Left lung (tissue), 10 donors: Measurements from ENCODE around the gene LRRC14B. TPM values are rescaled to one million over a fixed set of nuclear protein-coding genes. Genes with fewer than 3 reads are reported as not detected.

Experiments
- ATAC-seq: fragments of 200-7000 bp; cut with Tn5 transposase; one replicate; pipeline ENCODE4 v1.9.1; 2020; ENCODE audit warnings: moderate library complexity
- DNase-seq, 4 donors: peaks; one replicate each; pipeline ENCODE4 v3.0.0-alpha.2; 2013 to 2020
- H3K27ac ChIP-seq, 2 donors: fragments of 200-600 bp; sonication (generic) in 1 of 2; one replicate each; pipeline versions ENCODE4 v1.5.0 to v1.8.0; 2020 to 2021
- H3K27me3 ChIP-seq, 2 donors: fragments of 200-600 bp; sonication (generic) in 1 of 2; one replicate each; pipeline versions ENCODE4 v1.5.0 to v1.8.0; 2020 to 2021
- H3K36me3 ChIP-seq, 2 donors: fragments of 200-600 bp; sonication (generic) in 1 of 2; one replicate each; pipeline versions ENCODE4 v1.5.0 to v1.8.0; 2020 to 2021
- H3K4me1 ChIP-seq, 2 donors: fragments of 200-600 bp; one replicate each; pipeline ENCODE4 v1.8.0; 2021
- H3K4me3 ChIP-seq, 2 donors: fragments of 200-600 bp; sonication (generic) in 1 of 2; one replicate each; pipeline versions ENCODE4 v1.5.0 to v1.8.0; 2020 to 2021; ENCODE audit warnings: mild to moderate bottlenecking in 1 of 2
- H3K9me3 ChIP-seq, 2 donors: fragments of 200-600 bp; sonication (generic) in 1 of 2; one replicate each; pipeline versions ENCODE4 v1.5.0 to v1.8.0; 2020 to 2021
- intact Hi-C, 2 donors: fragments of 100-400 bp; cut with DNase I; formaldehyde crosslinking; loops; one replicate each; pipeline versions ENCODE4 v1.11.2 to v1.14.2; 2022
- polyA plus RNA-seq, 6 donors: library from polyadenylated mRNA; unstranded; fragments of 120-200 nt; gene quantifications; one replicate each; pipeline ENCODE4 v1.2.1, GENCODE V29; 2013; ENCODE audit not compliant: insufficient read length in 6 of 6
- total RNA-seq, 2 donors: library from RNA; stranded (reverse); fragmentation: NEBNext Ultra II Directional; extraction: Animal tissue kit (Norgen Biotek cat#: 25700); gene quantifications; one replicate each; pipeline ENCODE4 v1.2.1, GENCODE V29; 2021
- TF ChIP-seq, protein P1 (sequence below), 2 donors: fragments of 200-600 bp; sonication (generic) in 1 of 2; IDR thresholded peaks; one replicate each; pipeline versions ENCODE4 v1.5.0 to v1.8.0; 2021; ENCODE audit warnings: antibody characterized with exemption in 2 of 2
- donor health status: DM: no; HTN: yes; CAD: no.
- donor health status: DM: no; HTN: no; CAD: no.

Gene LRRC14B
- total and polyA plus RNA-seq, 8 donors: 0.08 to 0.14 (median 0.11) TPM; not detected in 3

GRCh38 chr5:174876-175465 lies 16.3 kb upstream of the LRRC14B start:
- DNase-seq (peak in 1 of 4 donors; percentile 53), ATAC-seq (no peak)
- intact Hi-C loops: no loop called here
- H3K9me3 ChIP-seq: no peaks in the 10 kb centered on the region
- H3K4me1 ChIP-seq: no peaks in the 10 kb centered on the region
- H3K27ac ChIP-seq: no peak overlapping the region
- H3K36me3 ChIP-seq: no peaks in the 10 kb centered on the region
- H3K4me3 ChIP-seq: no peak overlapping the region
- H3K27me3 ChIP-seq: no peaks in the 10 kb centered on the region
- TF ChIP-seq, protein P1, sequence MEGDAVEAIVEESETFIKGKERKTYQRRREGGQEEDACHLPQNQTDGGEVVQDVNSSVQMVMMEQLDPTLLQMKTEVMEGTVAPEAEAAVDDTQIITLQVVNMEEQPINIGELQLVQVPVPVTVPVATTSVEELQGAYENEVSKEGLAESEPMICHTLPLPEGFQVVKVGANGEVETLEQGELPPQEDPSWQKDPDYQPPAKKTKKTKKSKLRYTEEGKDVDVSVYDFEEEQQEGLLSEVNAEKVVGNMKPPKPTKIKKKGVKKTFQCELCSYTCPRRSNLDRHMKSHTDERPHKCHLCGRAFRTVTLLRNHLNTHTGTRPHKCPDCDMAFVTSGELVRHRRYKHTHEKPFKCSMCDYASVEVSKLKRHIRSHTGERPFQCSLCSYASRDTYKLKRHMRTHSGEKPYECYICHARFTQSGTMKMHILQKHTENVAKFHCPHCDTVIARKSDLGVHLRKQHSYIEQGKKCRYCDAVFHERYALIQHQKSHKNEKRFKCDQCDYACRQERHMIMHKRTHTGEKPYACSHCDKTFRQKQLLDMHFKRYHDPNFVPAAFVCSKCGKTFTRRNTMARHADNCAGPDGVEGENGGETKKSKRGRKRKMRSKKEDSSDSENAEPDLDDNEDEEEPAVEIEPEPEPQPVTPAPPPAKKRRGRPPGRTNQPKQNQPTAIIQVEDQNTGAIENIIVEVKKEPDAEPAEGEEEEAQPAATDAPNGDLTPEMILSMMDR (IDR thresholded peaks at IDR 0.05): no peak

DNA sequence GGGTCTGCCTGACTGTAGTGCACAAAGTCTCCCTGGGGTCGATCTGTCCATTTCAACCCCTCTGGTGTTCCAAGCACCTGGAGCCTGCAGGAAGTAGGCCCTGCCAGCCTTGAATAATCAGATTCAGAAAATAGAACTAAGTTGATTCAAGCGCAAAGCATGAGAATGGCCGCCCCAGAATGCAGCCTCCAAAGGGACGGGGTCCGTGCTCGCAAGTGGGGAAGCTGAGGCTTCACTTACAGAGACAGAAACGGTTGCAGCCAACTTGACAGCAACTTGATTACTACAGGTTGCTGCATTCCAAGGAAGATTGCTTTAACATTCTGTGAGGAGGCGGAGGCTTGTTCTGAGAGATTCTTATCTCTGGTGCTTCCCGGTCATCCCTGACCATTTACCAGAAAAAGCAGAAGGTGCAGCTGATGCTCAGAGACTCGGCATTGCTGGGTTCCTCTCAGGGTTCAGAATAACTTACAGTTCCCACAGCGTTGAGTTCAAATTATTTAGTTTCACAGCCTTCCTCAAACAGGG lies 14.9 kb upstream of the LRRC14B start:
- peak in 1 of 4 donors; percentile 41 for DNase-seq
- TF ChIP-seq, protein P1 (IDR thresholded peaks at IDR 0.05): no peak

DNA sequence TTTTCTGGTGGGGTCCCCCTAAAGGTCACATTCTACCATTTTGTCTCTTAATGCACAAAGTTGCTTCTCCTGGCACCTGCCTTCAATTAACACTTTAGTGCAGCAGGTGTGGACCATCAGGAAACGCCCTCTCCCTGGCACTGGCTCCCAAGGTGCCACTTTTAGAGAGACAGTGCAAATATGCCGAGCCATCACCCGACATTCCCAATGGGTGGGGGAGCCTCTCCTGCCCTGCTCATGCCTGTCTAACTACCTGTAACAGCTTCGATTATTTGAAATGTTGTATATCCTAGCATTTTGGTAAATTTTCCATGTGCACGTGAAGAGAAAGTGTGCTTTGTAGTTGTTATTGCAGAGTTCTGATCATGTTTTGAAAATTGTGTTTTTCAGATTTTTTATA lies 13.2 kb upstream of the LRRC14B start:
- intact Hi-C loops: no loop called here
- TF ChIP-seq, protein P1 (IDR thresholded peaks at IDR 0.05): no peak

More for the DNA sequence above, 14.9 kb upstream of the LRRC14B start:
- H3K4me1 ChIP-seq: no peaks in the 10 kb centered on the region
- H3K9me3 ChIP-seq: no peaks in the 10 kb centered on the region
- ATAC-seq: no peak
- H3K27me3 ChIP-seq: no peaks in the 10 kb centered on the region
- no peak overlapping the region for H3K27ac ChIP-seq
- H3K4me3 ChIP-seq: no peak overlapping the region
- intact Hi-C loops: no loop called here
- H3K36me3 ChIP-seq: no peaks in the 10 kb centered on the region

GRCh38 chr5:179401-179800 lies 11.9 kb upstream of the LRRC14B start:
- Histone ChIP-seq H3K36me3 (no peaks in the 10 kb centered on the region), H3K27ac (no peak overlapping the region), H3K4me3 (no peak overlapping the region), H3K27me3 (no peaks in the 10 kb centered on the region), H3K9me3 (no peaks in the 10 kb centered on the region), H3K4me1 (no peaks in the 10 kb centered on the region)
- TF ChIP-seq, protein P1 (IDR thresholded peaks at IDR 0.05): no peak
- intact Hi-C loops: no loop called here
- DNase-seq (peak in 1 of 4 donors; percentile 32), ATAC-seq (no peak)

More for the DNA sequence above, 13.2 kb upstream of the LRRC14B start:
- H3K4me3 ChIP-seq: no peak overlapping the region
- H3K9me3 ChIP-seq: no peaks in the 10 kb centered on the region
- no peaks in the 10 kb centered on the region for H3K36me3 ChIP-seq
- no peaks in the 10 kb centered on the region for H3K27me3 ChIP-seq
- H3K4me1 ChIP-seq: no peaks in the 10 kb centered on the region
- ATAC-seq (no peak), DNase-seq (peak in 1 of 4 donors; percentile 30)
- H3K27ac ChIP-seq: no peak overlapping the region

GRCh38 chr5:180286-180918 lies 10.9 kb upstream of the LRRC14B start:
- Histone ChIP-seq H3K27ac (no peak overlapping the region), H3K4me3 (no peak overlapping the region), H3K36me3 (no peaks in the 10 kb centered on the region), H3K4me1 (no peaks in the 10 kb centered on the region), H3K27me3 (no peaks in the 10 kb centered on the region), H3K9me3 (no peaks in the 10 kb centered on the region)
- intact Hi-C loops: no loop called here
- DNase-seq (peak in 1 of 4 donors; percentile 27), ATAC-seq (no peak)
- TF ChIP-seq, protein P1 (IDR thresholded peaks at IDR 0.05): no peak
